IPS-NIHi11 (cell line): Measurements from ENCODE around the gene U2AF1L4.

Experiments used
- DNase-seq: peaks from one replicate; pipeline ENCODE4 v3.0.0; 2012; ENCODE audit warnings: mixed read lengths, low spot score

U2AF1L4 gene

DNA sequence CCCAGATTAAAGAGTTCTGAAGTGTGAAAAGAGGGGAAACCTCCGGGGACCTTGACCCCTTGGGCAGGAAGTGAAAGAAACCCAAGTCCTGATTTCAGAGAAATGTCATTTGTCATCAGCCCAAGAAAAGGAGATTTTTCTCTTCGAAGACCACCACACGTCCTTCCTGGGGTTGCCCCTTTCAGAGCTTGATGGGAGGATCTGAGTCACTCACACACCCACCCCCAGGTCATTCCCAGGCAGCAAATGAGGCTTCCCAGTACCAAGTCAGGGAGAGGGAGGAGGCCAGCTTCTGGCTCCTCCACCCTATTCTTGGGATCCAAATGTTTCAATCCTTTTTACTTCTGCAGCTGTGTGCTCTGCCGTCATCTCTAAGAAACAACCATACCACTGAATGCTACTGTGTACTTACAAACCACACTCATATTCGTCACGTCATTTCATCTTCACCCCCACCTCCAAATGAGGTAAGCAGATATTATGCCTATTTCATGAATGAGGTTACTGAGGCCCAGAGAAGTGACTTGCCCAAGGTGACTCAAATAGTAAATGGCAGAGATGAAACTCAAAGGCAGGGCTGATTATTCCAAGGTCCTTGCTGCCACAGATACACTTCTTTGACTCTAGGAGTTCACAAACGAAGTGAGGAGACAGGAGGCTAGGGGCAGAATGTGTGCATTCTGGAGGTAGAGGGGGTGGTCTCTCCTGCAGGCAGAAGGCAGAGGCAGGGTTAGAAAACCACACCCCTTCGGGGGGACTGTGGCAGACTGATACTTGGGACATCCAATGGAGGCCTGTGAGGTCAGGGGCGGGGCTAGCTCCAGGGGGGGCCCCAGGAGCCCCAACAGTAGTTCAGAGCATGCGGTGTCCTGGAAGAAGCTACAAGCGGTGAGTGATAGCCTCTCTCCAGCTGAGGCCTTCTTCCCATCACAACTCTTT, 32.4 kb downstream of the U2AF1L4 start:
- no peak for DNase-seq

GRCh38 chr19:35710784-35711723, 34.2 kb downstream of the U2AF1L4 start:
- no peak for DNase-seq

DNA sequence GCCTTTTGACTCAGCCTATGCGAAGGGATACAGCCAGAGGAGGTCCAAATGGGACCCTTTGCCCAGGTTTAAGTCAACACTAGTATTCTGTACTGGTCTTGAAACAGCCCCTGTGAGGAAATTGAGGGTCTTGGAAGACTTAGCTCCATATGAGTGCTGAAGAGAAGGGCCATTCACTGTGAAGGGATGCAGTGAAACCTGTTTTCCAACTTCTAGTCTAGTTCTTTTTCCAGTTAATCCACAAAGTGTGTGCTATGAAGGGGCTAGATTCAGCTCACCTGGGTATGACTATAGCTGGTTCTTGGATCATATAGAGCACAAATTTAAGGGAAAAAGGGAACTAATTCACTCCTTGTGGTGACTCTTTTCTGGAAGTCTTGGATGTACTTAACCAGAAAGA, 36.8 kb downstream of the U2AF1L4 start:
- no peak for DNase-seq

GRCh38 chr19:35704218-35704617, 41.0 kb downstream of the U2AF1L4 start, which contains the start of gene ZBTB32:
ZBTB32 (plus strand) TSS chr19:35704558; CDS start chr19:35714627, 10,069 bp downstream.
- DNase-seq: peak; percentile 94

GRCh38 chr19:35703343-35703742, 41.9 kb downstream of the U2AF1L4 start:
- peak; percentile 30 for DNase-seq

DNA sequence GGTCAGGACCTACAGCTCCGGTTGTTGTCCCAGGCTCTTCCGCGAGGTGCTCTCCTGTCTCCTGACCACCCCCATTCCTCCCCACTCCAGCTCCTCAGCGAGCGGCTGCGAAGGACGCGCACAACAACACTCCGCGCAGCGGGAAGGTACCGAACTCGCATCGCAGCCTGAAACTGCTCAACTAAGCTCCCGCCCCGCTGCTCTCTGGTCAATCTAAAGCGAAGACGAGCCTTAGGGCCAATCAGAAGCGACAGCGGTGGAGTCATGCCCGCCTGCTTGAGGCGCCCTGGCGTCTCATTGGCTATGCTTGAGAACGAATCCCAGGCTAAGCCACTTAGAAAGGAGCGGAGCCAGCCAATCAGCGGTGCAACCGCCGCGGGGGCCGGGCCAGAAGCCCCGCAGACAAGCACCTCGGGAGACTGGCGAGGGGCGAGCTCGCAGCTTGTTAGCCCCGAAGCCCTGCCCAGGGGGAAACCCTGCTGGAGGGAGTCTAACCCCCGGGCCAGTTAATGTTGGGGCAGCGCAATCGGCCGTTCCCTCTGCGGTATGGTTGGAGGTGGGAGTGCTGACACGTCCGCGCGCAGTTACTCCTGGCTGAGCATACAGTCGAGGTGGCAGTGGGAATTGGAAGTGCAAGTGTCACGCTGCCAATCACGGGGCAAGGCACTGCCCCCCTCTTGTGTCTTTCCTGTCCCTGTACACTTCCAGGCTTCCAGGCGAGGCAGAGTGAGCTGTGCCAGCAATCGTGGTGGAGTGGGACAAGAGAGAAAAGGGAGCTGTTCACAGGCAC, 42.8 kb downstream of the U2AF1L4 start:
- DNase-seq: peak; percentile 96

GRCh38 chr19:35696835-35697234, 48.4 kb downstream of the U2AF1L4 start:
- DNase-seq: no peak

DNA sequence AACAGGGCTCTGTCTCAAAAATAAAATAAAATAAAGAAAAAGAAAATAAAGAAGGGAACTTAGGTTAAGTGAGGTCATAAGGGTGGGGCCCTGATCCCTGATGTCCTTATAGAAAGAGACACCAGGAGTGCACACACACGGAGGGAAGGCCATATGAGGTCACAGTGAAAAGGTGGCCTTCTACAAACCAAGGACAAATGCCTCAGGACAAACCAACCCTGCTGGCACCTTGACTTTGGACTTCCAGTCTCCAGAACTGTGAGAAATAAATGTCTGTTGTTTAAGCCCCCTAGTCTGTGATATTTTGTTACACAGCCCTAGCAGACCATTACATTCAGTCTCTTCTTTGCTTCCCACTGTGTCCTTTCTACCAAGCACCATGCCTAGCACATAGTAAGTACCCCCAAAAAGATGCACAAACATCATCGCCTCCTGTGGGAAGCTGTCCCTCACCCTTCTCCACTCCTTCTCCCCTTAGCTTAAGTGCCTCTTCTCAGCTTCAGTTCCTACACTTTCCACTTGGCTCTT, 49.3 kb downstream of the U2AF1L4 start:
- DNase-seq: no peak

DNA sequence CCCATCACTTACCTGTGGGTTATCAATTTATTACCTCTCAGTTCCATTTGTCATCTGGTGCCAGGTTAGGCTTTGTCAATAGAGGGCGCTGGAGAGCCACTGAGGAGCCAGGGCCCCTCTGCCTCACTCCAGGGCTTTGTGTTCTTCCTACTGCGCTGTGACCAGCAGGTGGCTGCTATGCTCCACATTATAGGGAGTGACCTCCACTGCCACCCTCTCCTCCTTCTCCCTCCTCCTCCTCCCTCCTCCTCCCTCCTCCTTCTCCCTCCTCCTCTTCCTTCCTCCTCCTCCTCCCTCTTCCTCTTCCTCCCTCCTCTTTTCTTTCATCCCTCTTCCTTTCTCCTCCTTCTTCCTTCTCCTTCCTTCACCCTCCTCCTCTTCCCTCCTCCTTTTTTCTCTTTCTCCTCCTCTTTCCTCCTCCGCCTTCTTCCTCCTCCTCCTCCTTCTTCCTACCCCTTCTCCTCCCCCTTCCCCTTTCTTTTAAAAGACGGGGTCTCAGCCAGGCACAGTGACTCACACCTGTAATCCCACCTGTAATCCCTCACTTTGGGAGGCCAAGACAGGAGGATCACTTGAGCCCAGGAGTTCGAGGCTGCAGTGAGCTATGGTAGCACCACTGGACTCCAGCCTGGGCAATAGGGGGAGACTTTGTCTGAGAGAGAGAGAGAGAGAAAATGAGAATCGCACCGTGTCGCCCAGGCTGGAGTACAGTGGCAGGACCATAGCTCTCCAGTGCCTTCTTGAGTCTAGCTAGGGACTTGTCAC, 51.2 kb downstream of the U2AF1L4 start:
- DNase-seq: peak; percentile 89

DNA sequence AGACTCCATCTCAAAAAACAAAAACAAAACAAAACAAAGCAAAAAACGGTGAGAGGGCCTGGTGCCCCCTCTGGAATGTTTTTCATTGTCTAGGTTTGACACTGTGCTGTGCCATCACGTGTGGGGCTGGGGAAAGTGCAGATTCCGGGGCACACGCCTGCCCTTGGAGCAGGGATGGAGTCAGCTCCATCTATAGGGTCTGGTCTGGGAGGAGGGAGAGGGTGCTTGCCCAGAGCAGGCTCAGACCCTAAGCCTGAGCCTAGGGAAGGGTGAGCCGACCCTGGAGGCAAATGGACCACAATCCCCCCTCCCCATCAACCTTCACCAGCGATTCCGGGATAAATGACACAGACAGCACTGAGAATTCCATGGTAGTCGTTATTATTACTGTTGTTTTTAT, 51.8 kb downstream of the U2AF1L4 start:
- no peak for DNase-seq
